Transverse colon (tissue), 4 donors: Measurements from ENCODE around the gene ACOT11. TPM values are rescaled to one million over a fixed set of nuclear protein-coding genes. Genes with fewer than 3 reads are reported as not detected.

ENCODE experiments used
- DNase-seq: peaks from one replicate; pipeline ENCODE4 v3.0.0-alpha.2; 2019
- H3K27ac ChIP-seq, 4 donors: fragments of 200-600 bp; sonication (generic); 2 replicates each; pipeline ENCODE4 v1.5.1; 2016 to 2018; ENCODE audit warnings: inconsistent platforms in 4 of 4
- H3K27me3 ChIP-seq: fragments of 200-600 bp; sonication (generic); 2 replicates; pipeline ENCODE4 v1.5.1; 2017; ENCODE audit warnings: inconsistent platforms
- H3K36me3 ChIP-seq, 4 donors: fragments of 200-600 bp; sonication (generic); 2 replicates each; pipeline ENCODE4 v1.5.1; 2017 to 2019; ENCODE audit warnings: inconsistent platforms in 4 of 4
- H3K4me1 ChIP-seq, 4 donors: fragments of 200-600 bp; sonication (generic); 2 replicates each; pipeline ENCODE4 v1.5.1; 2017 to 2020; ENCODE audit warnings: inconsistent platforms in 4 of 4
- H3K4me3 ChIP-seq, 4 donors: fragments of 200-600 bp; sonication (generic); 1 replicate in 1 of 4; 2 replicates in 3 of 4; pipeline versions ENCODE4 v1.5.1 to v1.6.1; 2017 to 2019; ENCODE audit warnings: inconsistent platforms in 4 of 4
- H3K9me3 ChIP-seq, 2 donors: fragments of 200-600 bp; sonication (generic); 2 replicates each; pipeline ENCODE4 v1.5.1; 2017 to 2019; ENCODE audit warnings: inconsistent platforms in 2 of 2
- CTCF ChIP-seq, 5 experiments: fragments of 200-600 bp in 3 of 5; fragments of 450-650 bp in 2 of 5; sonication (generic) in 3 of 5; IDR thresholded peaks; 1 replicate in 2 of 5; 2 replicates in 3 of 5; pipeline ENCODE4 v1.5.1; 2016 to 2017; ENCODE audit warnings: antibody characterized with exemption in 5 of 5, inconsistent platforms in 3 of 5, mild to moderate bottlenecking in 2 of 5, moderate library complexity in 1 of 5
- EP300 ChIP-seq: sonication (generic); formaldehyde crosslinking; IDR thresholded peaks from one replicate; pipeline ENCODE4 v1.6.1; 2017; ENCODE audit warnings: antibody characterized with exemption, low read depth
- POLR2A ChIP-seq: fragments of 450-650 bp; IDR thresholded peaks from one replicate; pipeline ENCODE4 v1.6.1; 2016; ENCODE audit warnings: antibody characterized with exemption, mild to moderate bottlenecking, moderate library complexity
- POLR2AphosphoS5 ChIP-seq, 3 donors: sonication (generic); formaldehyde crosslinking; IDR thresholded peaks; one replicate each; pipeline ENCODE4 v1.6.1; 2016; ENCODE audit warnings: antibody characterized with exemption in 3 of 3
- WGBS, 2 donors: methylation state at CpG; one replicate each; pipeline ENCODE4 v1.1.5; 2018; ENCODE audit warnings: low coverage in 1 of 2; 5-methylcytosine and 5-hydroxymethylcytosine counted together
- in situ Hi-C, 4 donors: fragments of 200-750 bp; cut with MboI; loops; one replicate each; pipeline versions ENCODE4 v1.15.0 to v1.15.1; 2017; ENCODE audit warnings: low sequenced_read_pairs in 3 of 4, low pct_ligation_motif_present in 1 of 4, low pct_unique_long_range_greater_than_20kb in 1 of 4
- intact Hi-C: fragments of 100-400 bp; cut with DNase I; formaldehyde crosslinking; loops from one replicate; pipeline ENCODE4 v1.15.1; 2023; ENCODE audit warnings: low total_unique reads
- total RNA-seq, 4 donors: library from RNA; depleted of rRNA; stranded (reverse); fragments of >200 nt; gene quantifications; one replicate each; pipeline ENCODE4 v1.1.0, GENCODE V29; 2016

Gene ACOT11
- total RNA-seq, 4 donors from 2014 or later = 70.6 to 79.7 (median 75.3) TPM

- H3K27ac ChIP-seq = no peak overlapping the region
- DNase-seq = no peak
- in situ Hi-C loops = no loop called here
- H3K27me3 ChIP-seq = no peaks in the 10 kb centered on the region
- TF ChIP-seq POLR2AphosphoS5 (IDR thresholded peaks at IDR 0.05) (no peak), CTCF (IDR thresholded peaks at IDR 0.05) (no peak), POLR2A (no peak), EP300 (no peak)
- WGBS, 2 donors = 70 to 78% methylated on average over 2 to 3 of the region's 3 CpGs
- H3K4me1 ChIP-seq = no peaks in the 10 kb centered on the region
- intact Hi-C loops = no loop called here
- H3K4me3 ChIP-seq = no peak overlapping the region
- H3K36me3 ChIP-seq = peaks cover 0 to 17% (median 6%) of the 10 kb centered on the region in 4 donors
- no peaks in the 10 kb centered on the region for H3K9me3 ChIP-seq
Observed at GRCh38 chr1:54597455-54598030, 49.5 kb downstream of the ACOT11 start.

- Histone ChIP-seq H3K9me3 (no peaks in the 10 kb centered on the region), H3K36me3 (peaks cover 0 to 17% (median 6%) of the 10 kb centered on the region in 4 donors), H3K27ac (no peak overlapping the region), H3K4me1 (peaks cover 0 to 7% (median 4%) of the 10 kb centered on the region in 4 donors), H3K27me3 (no peaks in the 10 kb centered on the region), H3K4me3 (no peak overlapping the region)
- TF ChIP-seq POLR2A = no peak
- TF ChIP-seq CTCF (IDR thresholded peaks at IDR 0.05) = no peak
- no peak for TF ChIP-seq EP300
- TF ChIP-seq POLR2AphosphoS5 (IDR thresholded peaks at IDR 0.05) = no peak
- in situ Hi-C loops = no loop called here
- 91% methylated on average over 11 of the region's 13 CpGs; no CpG with 5 or more reads in 1 of the 2 donors for WGBS, 2 donors
- intact Hi-C loops = no loop called here
- DNase-seq = no peak
Observed at GRCh38 chr1:54599211-54599823, 51.3 kb downstream of the ACOT11 start.

- Histone ChIP-seq H3K9me3 (no peaks in the 10 kb centered on the region), H3K36me3 (peaks cover 0 to 13% (median 1%) of the 10 kb centered on the region in 4 donors), H3K27ac (no peak overlapping the region), H3K27me3 (no peaks in the 10 kb centered on the region), H3K4me3 (no peak overlapping the region), H3K4me1 (peaks cover 0 to 13% (median 6%) of the 10 kb centered on the region in 4 donors)
- no peak for DNase-seq
- WGBS, 2 donors = 61 to 71% methylated on average over 3 to 12 of the region's 21 CpGs
- TF ChIP-seq POLR2A (no peak), CTCF (IDR thresholded peaks at IDR 0.05) (no peak), POLR2AphosphoS5 (IDR thresholded peaks at IDR 0.05) (no peak), EP300 (no peak)
- intact Hi-C loops (no loop called here), in situ Hi-C loops (no loop called here)
Observed at GRCh38 chr1:54600947-54601721, 53.1 kb downstream of the ACOT11 start.

GRCh38 chr1:54601730-54602129 lies 53.7 kb downstream of the ACOT11 start:
- H3K4me1 ChIP-seq = peaks cover 0 to 15% (median 7%) of the 10 kb centered on the region in 4 donors
- intact Hi-C loops = no loop called here
- no peak for DNase-seq
- H3K27ac ChIP-seq = no peak overlapping the region
- H3K36me3 ChIP-seq = peaks cover 0 to 13% (median 0%) of the 10 kb centered on the region in 4 donors
- in situ Hi-C loops = no loop called here
- H3K4me3 ChIP-seq = no peak overlapping the region
- no peaks in the 10 kb centered on the region for H3K9me3 ChIP-seq
- 85% methylated on average over 8 of the region's 10 CpGs; no CpG with 5 or more reads in 1 of the 2 donors for WGBS, 2 donors
- no peaks in the 10 kb centered on the region for H3K27me3 ChIP-seq
- TF ChIP-seq EP300 = no peak
- no peak for TF ChIP-seq POLR2AphosphoS5 (IDR thresholded peaks at IDR 0.05)
- TF ChIP-seq POLR2A = no peak
- TF ChIP-seq CTCF (IDR thresholded peaks at IDR 0.05) = no peak
